T-helper 2 cell (primary cell): Measurements from ENCODE around the gene ARHGAP12.
"Not testable (repeated sequence)": the region's sequence is repeated elsewhere in the genome, so short reads cannot be mapped to it uniquely, and the experiment has no call there.

ENCODE experiments used
- DNase-seq, 5 experiments: peaks; one replicate each; pipeline versions ENCODE4 v3.0.0 to v3.0.0-alpha.2; 2012 to 2022
- total RNA-seq, 2 donors: gene quantifications; one replicate each; lab custom pipeline; 2026; lab: John Stamatoyannopoulos, UW

Gene ARHGAP12
- 55.4 to 66.7 reads per million in 2 donors for total RNA-seq

GRCh38 chr10:31928549-31929260 lies at the start of gene ARHGAP12:
ARHGAP12 (minus strand) TSS chr10:31928831; CDS start chr10:31908855, 19,976 bp downstream.
- peak; percentile 71 to 86 (median 74) for DNase-seq

DNA sequence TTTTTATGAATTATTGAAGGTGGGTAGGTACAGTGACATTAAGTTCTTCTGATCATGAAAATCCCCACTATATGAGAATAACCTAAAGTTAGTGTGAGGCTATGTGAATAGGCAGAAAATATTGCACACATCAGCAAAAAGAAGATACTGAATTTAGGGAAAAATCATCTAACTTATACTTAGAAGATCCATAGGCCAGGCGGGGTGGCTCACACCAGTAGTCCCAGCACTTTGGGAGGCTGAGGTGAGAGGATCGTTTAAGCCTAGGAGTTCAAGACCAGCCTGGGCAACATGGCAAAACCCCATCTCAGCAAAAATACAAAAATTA lies 49.5 kb upstream of the ARHGAP12 start:
- DNase-seq, result no peak

DNA sequence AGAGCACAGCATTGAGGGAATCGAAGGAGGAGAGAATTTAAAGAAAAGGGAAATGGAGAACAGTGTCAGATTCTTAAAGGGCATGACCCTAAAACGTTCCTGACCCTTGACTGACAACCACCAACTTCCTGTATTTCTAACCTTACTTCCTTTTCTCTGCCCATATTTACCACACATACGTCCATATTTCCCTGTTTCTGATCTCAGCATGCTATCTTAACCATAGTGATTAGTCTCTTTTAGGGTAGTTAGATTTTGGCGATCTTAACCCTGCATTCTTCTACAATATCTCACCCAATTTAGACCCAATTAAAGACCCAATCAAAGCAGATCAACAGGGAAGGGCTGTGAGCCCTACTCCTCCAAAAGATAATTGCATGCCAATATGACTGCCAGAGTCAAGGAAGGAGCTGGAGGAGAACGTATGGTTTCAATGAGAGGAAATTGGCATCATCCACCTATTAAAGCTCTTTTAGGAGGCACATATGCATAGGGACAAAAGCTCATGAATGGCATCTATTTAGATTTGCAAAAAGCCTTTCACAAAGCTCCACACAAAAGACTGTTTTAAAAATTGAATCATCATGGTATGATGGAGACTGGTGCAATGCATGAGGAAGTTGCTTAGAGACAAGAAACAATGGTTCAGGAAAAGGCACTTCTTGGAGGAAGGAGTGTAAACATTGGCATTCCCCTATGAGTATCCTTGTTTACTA lies 49.0 kb upstream of the ARHGAP12 start:
- DNase-seq, result peak in 2 of 5 experiments; percentile 28 to 55

DNA sequence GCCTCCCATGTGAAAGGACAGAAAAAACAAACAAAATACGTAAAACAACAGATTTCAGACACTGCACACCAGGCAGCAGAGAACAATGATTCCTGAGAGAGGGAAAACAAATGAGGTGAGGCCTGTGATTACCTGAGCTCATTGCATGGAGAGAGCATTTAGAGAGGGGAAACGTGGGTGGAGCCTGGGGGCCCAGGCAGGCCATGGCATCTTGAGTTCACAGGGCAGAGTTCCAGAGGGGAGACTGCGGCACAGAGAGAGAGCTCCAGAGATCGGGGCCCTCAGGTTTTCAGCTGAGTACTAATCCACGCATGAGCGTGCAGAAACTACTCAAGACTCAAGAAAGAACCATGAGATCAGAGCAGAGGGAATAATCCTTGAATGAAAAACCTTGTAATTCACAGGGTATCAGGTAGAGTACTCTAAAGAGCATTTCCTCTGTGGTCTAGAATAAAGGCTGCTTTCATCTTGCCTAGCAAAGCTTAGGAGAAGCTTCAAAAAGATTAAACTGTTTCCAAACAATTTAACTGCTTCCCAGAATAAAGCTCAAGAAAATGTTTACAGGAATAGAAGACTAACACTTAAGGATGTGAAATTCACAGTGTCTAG lies 46.6 kb upstream of the ARHGAP12 start:
- DNase-seq, result no peak

DNA sequence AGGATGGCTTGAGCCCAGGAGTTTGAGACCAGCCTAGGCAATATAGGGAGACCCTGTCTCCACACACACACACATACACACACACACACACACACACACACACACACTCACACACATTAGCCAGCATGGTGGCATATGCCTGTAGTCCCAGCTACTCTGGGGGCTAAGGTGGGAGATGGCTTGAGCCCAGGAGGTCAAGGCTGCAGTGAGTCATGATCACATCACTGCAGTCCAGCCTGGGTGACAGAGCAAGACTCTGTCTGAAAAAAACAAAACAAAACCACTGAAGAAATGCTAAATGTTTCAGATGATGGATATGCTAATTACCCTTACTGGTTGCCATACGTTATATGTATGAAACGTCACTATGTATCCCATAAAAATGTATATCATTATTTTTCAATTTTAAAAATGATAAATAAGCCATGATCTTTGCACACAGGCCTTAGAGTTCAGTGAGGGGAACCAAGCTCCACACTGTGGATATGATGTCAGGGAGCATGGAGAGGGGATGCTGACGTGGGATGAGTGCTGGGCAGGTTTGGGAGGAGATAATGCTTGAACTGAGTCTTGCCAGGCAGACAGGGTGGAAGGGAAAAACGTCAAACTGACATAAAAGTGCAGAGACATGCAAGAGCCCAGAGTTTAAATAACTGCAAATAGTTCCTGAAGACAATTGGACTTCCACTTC lies 45.9 kb upstream of the ARHGAP12 start:
- no peak for DNase-seq

DNA sequence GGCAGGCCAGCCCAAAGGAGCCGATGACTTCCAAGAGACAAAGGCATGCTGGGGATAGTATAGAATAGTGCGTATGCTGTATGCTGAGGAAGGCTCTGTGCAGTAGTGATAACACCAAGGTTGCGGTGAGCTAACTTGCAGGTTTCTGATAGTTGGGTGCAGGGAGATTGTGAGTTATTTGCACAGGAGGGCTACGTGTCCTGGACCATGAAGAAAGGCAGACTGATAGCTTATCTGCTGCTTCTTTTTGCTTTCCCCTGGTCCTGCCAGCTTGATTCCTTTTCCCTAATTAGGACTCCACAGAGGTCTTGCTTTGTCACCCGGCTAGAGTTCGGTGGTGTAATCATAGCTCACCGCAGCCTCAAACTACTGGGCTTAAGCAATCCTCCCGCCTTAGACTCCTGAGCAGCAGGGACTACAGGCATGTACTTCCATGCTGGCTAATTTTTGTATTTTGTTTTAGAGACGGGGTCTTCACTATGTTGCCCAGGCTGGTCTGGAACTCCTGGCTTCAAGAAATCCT lies 43.9 kb upstream of the ARHGAP12 start:
- no peak for DNase-seq

DNA sequence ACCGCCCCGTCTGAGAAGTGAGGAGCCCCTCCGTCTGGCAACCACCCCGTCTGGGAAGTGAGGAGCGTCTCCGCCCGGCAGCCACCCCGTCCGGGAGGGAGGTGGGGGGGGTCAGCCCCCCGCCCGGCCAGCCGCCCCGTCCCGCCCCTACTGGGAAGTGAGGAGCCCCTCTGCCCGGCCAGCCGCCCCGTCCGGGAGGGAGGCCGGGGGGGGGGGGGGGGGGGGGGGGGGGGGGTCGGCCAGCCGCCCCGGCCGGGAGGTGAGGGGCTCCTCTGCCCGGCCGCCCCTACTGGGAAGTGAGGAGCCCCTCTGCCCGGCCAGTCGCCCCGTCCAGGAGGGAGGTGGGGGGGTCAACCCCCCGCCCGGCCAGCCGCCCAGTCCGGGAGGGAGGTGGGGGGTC lies 41.2 kb upstream of the ARHGAP12 start:
- DNase-seq, result not testable (repeated sequence)

DNA sequence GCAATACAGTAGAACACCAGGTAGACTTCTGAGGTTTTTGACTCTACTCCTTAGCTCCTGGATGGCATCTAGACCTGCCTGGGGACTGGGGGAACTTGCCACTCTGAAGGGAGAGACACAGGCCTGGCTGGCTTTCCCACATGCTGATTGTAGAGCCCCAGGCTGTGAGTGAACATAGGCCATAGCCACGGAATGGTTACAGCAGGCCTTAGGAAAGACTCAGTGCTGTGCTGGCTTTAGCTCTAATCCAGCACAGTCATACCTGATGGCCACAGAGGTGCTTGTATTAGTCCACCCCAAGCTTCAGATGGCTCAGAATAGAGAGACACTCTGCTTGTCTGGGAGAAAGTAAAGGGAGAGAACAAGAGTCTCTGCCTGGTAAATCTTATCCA lies 35.0 kb upstream of the ARHGAP12 start:
- DNase-seq, result no peak

DNA sequence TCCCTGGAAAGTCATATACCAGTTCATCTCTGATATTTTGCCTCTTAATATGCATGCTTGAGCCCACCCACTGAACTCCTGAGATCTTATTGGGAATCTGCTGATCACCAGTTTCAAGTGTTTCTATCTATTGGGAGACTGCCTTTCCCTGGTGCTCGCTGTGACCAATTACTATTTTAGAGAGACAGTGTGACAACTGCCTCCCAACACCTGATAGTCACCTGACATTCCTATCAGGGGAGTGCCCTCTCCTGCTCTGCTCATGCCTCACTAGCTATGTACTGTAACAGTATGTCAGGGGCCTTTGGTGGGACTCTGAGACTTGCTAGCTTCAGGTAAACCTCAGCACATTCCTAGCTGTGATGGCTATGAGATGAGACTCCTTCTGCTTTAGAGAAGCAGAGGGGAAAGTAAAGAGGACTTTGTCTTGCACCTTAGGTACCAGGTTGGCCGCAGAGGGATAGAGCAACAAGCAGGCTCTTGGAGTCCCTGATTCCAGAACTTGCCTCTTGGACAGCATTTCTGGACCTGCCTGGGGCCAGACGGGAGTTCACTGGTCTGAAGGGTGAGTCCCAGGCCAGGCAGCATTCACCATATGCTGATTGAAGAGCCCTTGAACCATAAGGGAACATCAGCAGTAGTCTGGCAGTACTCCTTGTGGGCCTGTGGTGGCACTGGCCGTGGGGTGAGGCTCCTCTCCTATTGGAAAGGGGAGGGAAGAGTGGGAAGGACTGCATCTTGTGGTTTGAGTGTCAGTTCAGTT lies 34.4 kb upstream of the ARHGAP12 start:
- no peak for DNase-seq

DNA sequence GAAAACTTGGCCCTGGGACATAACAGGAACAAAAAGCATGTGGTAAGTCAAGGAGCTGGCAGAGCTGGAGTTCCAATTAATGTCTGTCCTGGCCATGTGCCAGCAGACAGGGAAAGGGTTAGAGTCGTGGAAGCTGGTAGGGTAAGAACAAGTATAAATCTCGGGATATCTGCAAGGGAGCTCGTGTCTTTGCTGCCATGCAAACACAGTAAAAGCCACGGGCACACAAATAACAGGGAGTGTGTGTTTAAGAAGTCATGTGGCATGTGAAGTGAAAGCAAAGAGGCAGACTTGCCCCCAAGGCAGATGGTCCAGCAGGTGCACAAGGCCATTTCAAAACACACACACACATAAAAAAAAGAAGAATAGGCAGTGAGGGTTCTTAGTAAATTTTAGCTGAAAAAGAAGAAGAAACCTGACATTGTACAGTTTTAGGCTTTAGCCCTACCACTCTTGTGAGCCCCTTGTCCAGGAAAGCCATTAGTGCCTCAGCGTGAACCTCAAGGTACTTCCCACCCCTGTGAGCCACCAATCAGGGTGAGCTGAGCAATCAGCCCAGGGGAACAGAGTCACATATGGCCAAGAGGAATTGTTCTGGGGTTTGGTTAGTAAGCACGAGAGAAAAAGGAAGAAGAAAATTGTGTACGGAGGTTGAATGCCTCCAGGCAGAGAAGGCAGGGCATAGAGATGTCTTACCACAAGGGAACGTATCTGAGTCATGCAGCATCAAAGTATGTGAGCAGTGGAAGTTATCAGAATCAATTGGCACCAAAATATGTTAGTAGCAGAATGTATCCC lies 32.8 kb upstream of the ARHGAP12 start:
- peak in 1 of 5 experiments; percentile 38 for DNase-seq

DNA sequence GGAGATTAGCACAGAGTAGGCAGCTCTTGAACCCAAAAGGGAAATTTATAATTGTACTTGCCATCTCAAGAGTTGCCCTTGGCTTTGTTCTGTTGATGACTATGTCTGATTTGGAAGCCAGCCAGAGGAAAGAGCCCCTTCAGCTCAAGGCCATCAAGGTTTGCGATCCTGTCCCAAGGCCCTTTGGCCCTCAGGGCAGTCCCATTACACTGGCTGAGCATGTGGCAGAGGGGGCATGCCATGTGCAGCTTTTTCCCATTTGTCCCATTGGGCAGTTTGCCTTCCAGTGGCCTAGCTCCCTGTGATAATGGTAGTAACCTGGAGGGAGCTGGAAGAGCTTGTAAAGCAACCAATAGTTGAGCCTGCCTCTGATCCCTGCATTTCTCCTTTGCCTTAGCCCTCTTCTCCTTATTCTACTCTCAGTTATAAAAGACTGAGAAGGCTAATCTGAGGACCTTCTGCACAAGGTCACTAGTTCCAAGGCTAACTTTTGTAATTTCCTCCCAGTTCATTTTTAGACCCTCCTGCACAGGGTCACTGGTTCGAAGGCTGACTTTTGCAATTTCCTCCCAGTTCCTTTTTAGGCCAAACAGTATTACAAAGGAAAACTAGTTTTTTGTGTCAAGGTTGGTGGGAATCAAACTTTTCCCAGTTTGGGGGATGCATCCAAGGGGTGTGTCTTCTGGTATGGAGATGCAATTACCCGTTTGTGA lies 31.0 kb upstream of the ARHGAP12 start:
- no peak for DNase-seq

GRCh38 chr10:31958856-31959255 lies 30.2 kb upstream of the ARHGAP12 start:
- DNase-seq, result no peak

DNA sequence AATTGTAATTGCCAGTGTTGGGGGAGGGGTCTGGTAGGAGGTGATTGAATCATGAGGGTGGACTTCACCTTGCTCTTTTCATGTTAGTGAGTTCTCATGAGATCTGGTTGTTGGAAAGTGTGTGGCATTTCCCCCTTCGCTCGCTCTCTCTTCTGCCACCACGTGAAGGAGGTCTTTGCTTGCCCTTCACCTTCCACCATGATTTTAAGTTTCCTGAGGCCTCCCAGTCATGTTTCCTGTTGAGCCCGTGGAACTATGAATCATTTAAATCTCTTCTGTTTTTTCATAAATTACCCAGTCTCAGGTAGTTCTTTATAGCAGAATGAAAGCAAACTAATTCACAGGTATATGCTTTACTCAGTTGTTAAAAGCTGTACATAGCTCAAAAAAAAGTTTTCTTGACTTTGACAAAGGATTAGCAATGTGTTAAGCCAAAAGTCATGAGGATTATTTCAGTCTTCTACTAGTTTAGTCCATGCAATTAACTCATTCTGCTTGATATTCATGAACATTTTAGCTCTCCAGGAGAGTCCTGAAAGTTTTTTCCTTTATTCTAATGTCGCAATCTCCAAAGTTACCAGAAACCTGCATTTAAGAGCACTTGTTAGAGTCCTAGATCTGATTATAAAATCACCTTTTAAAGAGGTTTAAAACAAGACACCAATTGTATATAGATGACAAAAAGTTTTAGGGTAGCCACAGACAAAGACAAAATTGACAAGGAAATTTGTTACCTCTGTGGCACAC lies 27.7 kb upstream of the ARHGAP12 start:
- no peak for DNase-seq

DNA sequence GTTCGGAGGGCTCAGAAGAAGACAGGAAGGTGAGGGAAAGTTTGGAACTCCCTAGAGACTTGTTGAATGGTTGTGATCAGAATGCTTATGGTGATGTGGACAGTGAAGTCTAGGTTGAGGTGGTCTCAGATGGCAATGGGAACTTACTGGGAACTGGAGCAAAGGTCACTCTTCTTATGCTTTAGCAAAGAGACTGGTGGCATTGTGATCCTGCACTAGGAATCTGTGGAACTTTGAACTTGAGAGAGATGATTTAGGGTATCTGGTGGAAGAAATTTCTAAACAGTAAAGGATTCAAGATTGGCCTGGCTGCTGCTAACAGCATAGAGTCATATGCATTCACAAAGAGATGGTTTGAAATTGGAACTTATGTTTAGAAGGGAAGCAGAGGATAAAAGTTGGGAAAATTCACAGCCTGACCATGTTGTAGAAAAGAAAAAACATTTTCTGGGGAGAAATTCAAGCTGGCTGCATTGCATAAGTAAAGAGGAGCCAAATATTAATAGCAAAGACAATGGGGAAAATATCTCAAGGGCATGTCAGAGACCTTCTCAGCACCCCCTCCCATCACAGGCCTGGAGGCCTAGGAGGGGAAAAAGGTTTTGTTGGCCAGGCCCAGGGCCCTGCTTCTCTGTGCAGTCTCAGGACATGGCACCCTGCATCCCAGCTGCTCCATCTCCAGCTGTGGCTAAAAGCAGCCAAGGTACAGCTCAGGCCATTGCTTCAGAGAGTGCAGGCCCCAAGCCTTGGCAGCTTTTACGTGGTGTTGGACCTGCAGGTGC lies 26.0 kb upstream of the ARHGAP12 start:
- DNase-seq, result no peak

DNA sequence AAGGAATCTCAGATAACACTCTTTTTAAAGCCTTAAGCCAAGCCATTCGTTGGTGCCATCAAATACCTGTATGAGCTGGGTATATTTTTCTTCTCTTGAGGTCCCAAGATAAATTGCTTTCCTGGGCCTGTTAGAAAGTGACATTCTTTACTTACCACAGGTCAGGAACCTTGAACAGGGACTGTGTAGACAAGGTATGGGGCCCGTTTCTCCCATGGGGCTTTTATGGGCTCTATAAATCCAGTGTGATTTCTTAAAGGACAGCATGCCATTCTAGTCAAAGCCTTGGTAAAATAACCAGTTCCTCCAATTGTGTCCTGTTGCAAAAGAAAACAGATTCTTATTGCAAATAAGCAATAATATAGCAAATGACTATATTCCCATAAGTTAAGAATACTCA lies 24.8 kb upstream of the ARHGAP12 start:
- DNase-seq, result no peak

DNA sequence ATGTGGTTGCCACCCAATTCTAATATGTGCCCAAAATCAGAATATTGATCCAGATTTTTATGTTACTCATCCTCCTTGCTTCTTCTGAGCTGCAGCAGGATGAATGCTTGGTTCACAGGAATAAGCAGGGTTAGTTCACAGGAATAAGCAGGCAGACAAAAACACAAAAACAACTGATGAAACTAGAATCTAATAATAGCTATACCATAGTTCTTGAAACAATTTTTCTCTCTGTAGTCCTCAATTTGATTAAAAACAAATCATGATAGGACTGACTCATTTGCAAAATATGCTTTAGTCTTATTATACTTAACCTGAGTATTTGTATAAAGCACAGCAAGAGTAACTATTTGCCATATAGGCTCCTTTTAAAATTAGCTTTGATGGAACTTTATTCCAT lies 24.4 kb upstream of the ARHGAP12 start:
- DNase-seq, result no peak

DNA sequence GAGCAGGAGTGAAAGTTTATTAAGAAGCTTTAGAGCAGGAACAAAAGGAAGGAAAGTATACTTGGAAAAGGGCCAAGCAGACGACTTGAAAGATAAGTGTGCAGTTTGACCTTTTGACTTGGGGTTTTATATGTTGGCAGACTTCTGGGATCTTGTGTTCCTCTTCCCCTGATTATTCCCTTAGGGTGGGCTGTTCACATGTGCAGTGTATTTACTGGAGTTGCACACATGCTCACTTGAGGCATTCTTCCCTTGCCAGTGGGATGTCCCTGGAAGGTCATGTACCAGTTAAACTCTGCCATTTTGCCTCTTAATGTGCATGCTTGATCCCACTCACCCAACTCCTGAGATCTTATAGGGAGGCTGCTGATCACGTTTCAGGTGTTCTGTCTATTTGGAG lies 23.4 kb upstream of the ARHGAP12 start:
- DNase-seq, result no peak

- DNase-seq, result no peak
Measured at GRCh38 chr10:31949266-31949665, 20.6 kb upstream of the ARHGAP12 start.

- DNase-seq, result no peak
Measured at GRCh38 chr10:31948021-31948420, 19.4 kb upstream of the ARHGAP12 start.
